ENCODE measurements around the gene DLG2.

DNA sequence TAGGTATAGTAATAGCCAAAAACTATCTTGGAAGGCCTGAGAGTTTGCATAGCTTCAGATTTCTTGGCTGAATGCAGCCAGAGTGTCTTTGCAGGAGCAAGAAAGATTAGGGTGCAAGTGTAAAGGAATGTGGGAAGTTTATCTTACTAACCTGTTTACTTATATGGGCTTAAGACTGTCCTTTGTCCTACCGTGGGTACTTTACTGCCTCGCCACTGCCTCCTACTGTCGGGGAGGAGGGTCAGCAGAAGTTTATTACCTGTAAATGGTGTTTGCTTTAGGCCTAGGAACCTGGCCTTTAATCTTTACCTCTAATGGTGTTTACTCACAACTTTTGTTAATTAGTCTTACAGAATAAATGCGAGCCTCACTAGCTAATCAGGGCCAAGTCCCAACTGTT is 633.8 kb downstream of the DLG2 start:
- TF ChIP-seq, protein P1, sequence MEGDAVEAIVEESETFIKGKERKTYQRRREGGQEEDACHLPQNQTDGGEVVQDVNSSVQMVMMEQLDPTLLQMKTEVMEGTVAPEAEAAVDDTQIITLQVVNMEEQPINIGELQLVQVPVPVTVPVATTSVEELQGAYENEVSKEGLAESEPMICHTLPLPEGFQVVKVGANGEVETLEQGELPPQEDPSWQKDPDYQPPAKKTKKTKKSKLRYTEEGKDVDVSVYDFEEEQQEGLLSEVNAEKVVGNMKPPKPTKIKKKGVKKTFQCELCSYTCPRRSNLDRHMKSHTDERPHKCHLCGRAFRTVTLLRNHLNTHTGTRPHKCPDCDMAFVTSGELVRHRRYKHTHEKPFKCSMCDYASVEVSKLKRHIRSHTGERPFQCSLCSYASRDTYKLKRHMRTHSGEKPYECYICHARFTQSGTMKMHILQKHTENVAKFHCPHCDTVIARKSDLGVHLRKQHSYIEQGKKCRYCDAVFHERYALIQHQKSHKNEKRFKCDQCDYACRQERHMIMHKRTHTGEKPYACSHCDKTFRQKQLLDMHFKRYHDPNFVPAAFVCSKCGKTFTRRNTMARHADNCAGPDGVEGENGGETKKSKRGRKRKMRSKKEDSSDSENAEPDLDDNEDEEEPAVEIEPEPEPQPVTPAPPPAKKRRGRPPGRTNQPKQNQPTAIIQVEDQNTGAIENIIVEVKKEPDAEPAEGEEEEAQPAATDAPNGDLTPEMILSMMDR (IDR thresholded peaks at IDR 0.05; ENCODE audit: low read length) = peak; percentile 60
- no peak for TF ChIP-seq EZH2 (IDR thresholded peaks at IDR 0.05; ENCODE audit: borderline replicate concordance, low read length)

Measured in OCI-LY1 (cell line).